ENCODE measurements around the gene ACAA1. TPM values are rescaled to one million over a fixed set of nuclear protein-coding genes. Genes with fewer than 3 reads are reported as not detected.

Gene ACAA1
- total RNA-seq, 1 experiment from 2014 or later, result 23.4 TPM

DNA sequence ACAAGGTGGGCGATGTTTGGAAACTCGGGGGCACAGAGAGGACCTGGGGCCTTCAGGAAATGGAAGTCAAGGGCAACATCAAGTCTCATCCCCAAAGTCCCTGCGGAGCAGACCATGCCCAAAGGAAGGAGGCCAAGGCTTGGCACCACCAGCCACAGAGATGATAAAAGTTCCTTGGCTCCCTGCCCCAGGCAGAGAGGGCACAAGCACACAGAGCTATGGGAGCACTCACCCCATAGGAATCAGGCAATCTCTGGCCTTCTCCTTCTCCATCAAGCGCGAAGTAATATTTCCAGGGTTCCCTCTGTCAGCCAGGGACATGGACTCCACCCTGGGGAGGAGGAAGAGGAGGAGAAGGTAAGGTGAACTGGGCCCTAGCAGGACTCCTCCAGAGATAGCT, 7.9 kb downstream of the ACAA1 start:
- Histone ChIP-seq H3K9me2 (replicated peaks; ENCODE audit: insufficient read depth, low read length) (no peaks in the 10 kb centered on the region), H3K4me2 (ENCODE audit: low read depth, low read length, poor library complexity, severe bottlenecking) (no peak overlapping the region), H3K9me3 (ENCODE audit: low read length) (no peaks in the 10 kb centered on the region), H3K27me3 (ENCODE audit: low read length) (no peaks in the 10 kb centered on the region), H4K20me1 (ENCODE audit: insufficient read depth, low read depth, low read length) (0 out of 2 replicates have a peak, but pooled peaks cover 4% of the 10 kb centered on the region), H3K4me3 (ENCODE audit: low read length) (no peak overlapping the region), H3K36me3 (ENCODE audit: insufficient read depth, low read length) (peaks cover 54% of the 10 kb centered on the region), H3K4me1 (ENCODE audit: low read length) (no peaks in the 10 kb centered on the region), H2AFZ (ENCODE audit: low read length) (no peak overlapping the region), H3K9ac (ENCODE audit: low read length) (no peak overlapping the region), H3K27ac (ENCODE audit: low read length) (no peak overlapping the region), H3K79me2 (ENCODE audit: low read length) (peaks cover 3% of the 10 kb centered on the region; the same call in 1 of the 2 replicates)
- DNase-seq, result no peak

DNA sequence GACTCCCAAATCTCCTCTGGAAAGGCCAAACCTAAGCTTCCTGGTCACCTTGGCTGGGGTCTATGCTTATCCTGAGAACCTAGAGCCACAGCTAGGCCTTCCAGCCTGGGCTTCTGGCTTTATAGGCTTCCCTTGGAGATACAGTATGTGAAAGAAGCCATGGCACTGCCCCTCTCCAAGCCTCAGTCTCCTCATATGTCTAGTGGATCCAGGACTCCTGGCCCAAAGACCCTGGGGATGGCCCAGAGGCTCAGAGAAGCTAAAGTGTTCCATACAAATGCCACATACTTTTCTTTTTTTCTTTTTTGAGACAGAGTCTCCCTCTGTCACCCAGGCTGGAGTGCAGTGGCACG, 8.6 kb downstream of the ACAA1 start:
- DNase-seq, result no peak
- Histone ChIP-seq H4K20me1 (ENCODE audit: insufficient read depth, low read depth, low read length) (0 out of 2 replicates have a peak, but pooled peaks cover 4% of the 10 kb centered on the region), H3K27ac (ENCODE audit: low read length) (no peak overlapping the region), H3K9me3 (ENCODE audit: low read length) (no peaks in the 10 kb centered on the region), H3K9ac (ENCODE audit: low read length) (no peak overlapping the region), H3K4me2 (ENCODE audit: low read depth, low read length, poor library complexity, severe bottlenecking) (no peak overlapping the region), H3K9me2 (replicated peaks; ENCODE audit: insufficient read depth, low read length) (no peaks in the 10 kb centered on the region), H3K4me3 (ENCODE audit: low read length) (no peak overlapping the region), H3K36me3 (ENCODE audit: insufficient read depth, low read length) (peaks cover 49% of the 10 kb centered on the region), H3K27me3 (ENCODE audit: low read length) (no peaks in the 10 kb centered on the region), H2AFZ (ENCODE audit: low read length) (no peak overlapping the region), H3K4me1 (ENCODE audit: low read length) (no peaks in the 10 kb centered on the region), H3K79me2 (ENCODE audit: low read length) (no peaks in the 10 kb centered on the region)

DNA sequence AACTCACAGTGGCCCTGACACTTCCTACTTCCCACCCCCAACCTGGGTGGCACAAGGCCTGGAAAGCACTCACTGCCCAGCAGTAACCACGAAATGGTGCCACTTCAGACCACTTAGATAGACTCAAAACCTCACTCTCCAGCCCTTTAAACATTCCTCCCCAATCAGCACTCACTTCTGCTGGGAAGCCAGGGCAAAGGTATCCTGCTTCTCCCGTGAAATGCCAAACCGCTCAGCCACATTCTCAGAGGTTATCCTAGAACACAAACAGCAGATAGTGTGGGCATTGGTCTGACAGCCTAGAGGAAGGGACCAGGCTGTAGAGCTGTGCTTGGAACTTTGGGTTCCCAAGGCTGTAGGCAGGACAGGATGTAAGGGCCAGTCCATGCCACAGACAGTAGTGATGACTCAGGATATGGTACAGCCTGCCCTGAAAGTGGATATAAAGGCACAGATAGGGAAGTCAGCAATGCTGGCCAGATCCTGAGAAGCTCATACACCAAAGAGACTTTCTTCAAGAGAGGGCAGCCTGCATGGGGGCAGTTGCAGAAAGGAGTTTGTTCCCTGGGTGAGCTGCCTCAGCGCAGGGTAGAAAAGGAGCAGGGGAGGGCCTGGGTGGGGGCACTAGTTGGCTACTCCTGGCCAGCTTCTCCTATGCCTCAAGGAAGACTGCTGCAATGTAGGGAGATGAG, 9.2 kb downstream of the ACAA1 start:
- Histone ChIP-seq H3K27ac (ENCODE audit: low read length) (no peak overlapping the region), H3K9me2 (replicated peaks; ENCODE audit: insufficient read depth, low read length) (no peaks in the 10 kb centered on the region), H3K27me3 (ENCODE audit: low read length) (no peaks in the 10 kb centered on the region), H3K36me3 (ENCODE audit: insufficient read depth, low read length) (peaks cover 52% of the 10 kb centered on the region), H3K79me2 (ENCODE audit: low read length) (no peaks in the 10 kb centered on the region), H3K9ac (ENCODE audit: low read length) (no peak overlapping the region), H3K4me3 (ENCODE audit: low read length) (no peak overlapping the region), H3K9me3 (ENCODE audit: low read length) (no peaks in the 10 kb centered on the region), H3K4me1 (ENCODE audit: low read length) (no peaks in the 10 kb centered on the region), H4K20me1 (ENCODE audit: insufficient read depth, low read depth, low read length) (0 out of 2 replicates have a peak, but pooled peaks cover 4% of the 10 kb centered on the region), H2AFZ (ENCODE audit: low read length) (no peak overlapping the region), H3K4me2 (ENCODE audit: low read depth, low read length, poor library complexity, severe bottlenecking) (no peak overlapping the region)
- no peak for DNase-seq

DNA sequence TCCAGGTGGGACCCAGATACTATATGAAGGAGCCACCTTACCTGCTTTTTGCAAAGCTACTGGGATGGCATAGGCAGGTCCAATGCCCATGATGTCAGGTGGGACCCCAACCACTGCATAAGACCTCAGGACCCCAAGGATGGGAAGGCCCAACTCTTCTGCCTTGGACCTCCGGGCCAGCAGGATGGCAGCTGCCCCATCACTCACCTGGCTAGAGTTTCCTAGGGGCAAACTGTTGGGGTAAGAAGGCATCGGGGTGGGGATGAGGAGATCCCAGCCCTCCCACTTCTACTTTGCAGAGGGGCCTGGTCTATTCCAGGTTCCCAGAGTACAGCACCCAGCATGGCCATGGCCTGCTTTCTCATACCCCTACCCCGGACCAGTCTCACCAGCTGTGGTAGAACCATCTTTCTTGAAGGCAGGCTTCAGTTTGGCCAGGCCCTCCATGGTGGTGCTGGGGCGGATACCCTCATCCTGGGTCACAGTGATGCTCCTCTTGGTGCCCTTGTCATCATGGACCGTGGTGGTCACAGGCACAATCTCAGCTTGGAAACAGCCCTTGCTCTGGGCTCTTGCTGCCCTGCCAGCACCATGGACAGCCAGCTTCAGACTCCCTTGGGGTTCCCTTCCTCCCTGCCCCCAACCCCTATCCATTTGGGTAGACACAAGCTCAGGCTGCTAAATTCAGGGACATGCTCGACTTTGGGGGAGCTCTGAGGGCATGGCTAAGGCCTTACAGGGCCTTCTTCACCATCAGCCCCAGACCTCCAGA, 10.6 kb downstream of the ACAA1 start:
- no peak overlapping the region for H2AFZ ChIP-seq (ENCODE audit: low read length)
- no peaks in the 10 kb centered on the region for H3K4me1 ChIP-seq (ENCODE audit: low read length)
- H3K9me3 ChIP-seq (ENCODE audit: low read length), result no peaks in the 10 kb centered on the region
- no peak overlapping the region for H3K27ac ChIP-seq (ENCODE audit: low read length)
- H3K4me2 ChIP-seq (ENCODE audit: low read depth, low read length, poor library complexity, severe bottlenecking), result no peak overlapping the region
- H3K4me3 ChIP-seq (ENCODE audit: low read length), result no peak overlapping the region
- H3K9ac ChIP-seq (ENCODE audit: low read length), result no peak overlapping the region
- no peaks in the 10 kb centered on the region for H3K9me2 ChIP-seq (replicated peaks; ENCODE audit: insufficient read depth, low read length)
- no peaks in the 10 kb centered on the region for H3K27me3 ChIP-seq (ENCODE audit: low read length)
- H3K36me3 ChIP-seq (ENCODE audit: insufficient read depth, low read length), result peaks cover 45% of the 10 kb centered on the region
- DNase-seq, result no peak
- 0 out of 2 replicates have a peak, but pooled peaks cover 4% of the 10 kb centered on the region for H4K20me1 ChIP-seq (ENCODE audit: insufficient read depth, low read depth, low read length)
- H3K79me2 ChIP-seq (ENCODE audit: low read length), result no peaks in the 10 kb centered on the region

DNA sequence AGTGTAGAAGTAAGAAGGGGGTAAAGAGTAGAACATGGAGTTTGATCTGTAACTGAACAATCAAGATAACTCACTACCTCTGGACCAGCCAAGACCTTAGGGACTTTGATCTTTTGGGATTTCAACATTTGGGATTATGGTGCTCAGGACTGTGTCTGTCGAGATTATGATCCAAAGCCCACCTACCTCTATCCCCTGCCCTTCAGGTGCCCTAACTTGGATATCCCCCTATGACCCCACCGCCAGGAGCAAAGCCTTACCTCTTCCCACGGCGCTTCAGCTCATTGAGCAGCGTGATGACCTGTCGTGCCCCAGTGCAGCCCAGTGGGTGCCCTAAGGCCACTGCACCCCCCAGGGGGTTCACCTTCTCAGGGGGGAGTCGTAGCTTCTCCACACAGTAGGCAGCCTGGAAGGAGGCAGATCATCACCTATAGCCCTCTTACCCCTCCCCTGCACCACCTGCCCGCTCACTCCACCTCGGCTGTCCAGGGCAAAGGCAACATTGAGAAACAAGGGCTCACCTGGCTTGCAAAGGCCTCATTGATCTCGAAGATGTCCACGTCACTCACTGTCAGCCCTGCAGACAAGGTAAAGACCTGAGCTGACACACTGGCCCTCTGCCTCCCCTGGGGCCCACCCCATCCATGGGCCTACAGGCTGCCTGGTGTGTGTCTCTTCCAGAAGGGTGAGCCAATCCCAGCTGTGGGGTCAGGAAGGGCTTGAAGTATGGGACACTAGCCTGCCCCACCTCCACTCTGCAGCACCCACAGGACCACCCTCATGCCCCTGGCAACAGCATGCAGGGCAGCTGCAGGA, 11.4 kb downstream of the ACAA1 start:
- H3K27me3 ChIP-seq (ENCODE audit: low read length), result no peaks in the 10 kb centered on the region
- no peaks in the 10 kb centered on the region for H3K79me2 ChIP-seq (ENCODE audit: low read length)
- no peaks in the 10 kb centered on the region for H3K9me2 ChIP-seq (replicated peaks; ENCODE audit: insufficient read depth, low read length)
- H3K4me3 ChIP-seq (ENCODE audit: low read length), result no peak overlapping the region
- no peak overlapping the region for H2AFZ ChIP-seq (ENCODE audit: low read length)
- peaks cover 37% of the 10 kb centered on the region for H3K36me3 ChIP-seq (ENCODE audit: insufficient read depth, low read length)
- no peak overlapping the region for H3K4me2 ChIP-seq (ENCODE audit: low read depth, low read length, poor library complexity, severe bottlenecking)
- H3K4me1 ChIP-seq (ENCODE audit: low read length), result no peaks in the 10 kb centered on the region
- no peak for DNase-seq
- no peak overlapping the region for H3K27ac ChIP-seq (ENCODE audit: low read length)
- 0 out of 2 replicates have a peak, but pooled peaks cover 4% of the 10 kb centered on the region for H4K20me1 ChIP-seq (ENCODE audit: insufficient read depth, low read depth, low read length)
- H3K9me3 ChIP-seq (ENCODE audit: low read length), result no peaks in the 10 kb centered on the region
- H3K9ac ChIP-seq (ENCODE audit: low read length), result no peak overlapping the region

DNA sequence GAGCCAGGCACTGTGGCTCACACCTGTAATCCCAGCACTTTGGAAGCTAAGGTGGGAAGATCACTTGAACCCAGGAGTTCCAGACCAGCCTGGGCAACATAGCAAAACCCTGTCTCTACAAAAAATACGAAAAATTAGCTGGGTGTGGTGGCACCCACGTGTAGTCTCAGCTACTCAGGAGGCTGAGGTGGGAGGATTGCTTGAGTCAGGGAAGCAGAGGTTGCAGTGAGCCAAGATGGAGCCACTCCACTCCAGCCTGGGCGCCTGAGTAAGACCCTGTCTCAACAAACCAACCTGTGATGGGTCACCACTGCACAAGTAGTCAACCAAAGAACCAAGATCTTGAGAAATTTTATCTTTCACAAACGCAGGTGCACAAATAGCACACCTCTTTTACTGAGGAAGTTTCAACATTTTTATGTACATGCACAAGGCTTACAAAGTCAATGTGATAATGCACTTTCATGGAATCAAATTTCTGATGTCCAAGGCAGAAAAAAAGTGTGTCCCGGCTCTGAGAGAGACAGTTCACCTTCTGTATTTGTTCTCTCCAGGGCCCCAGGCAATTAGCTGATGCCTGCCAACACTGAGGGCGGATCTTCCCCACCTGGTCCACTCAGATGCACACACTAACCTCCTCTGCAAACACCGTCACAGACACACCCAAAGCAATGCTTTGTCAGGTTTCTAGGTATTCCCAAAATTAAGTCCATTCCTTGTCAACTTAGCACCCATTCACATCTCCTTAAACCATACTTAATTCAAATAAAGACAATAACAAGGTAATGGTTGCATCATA, 12.4 kb downstream of the ACAA1 start:
- Histone ChIP-seq H3K36me3 (ENCODE audit: insufficient read depth, low read length) (peaks cover 35% of the 10 kb centered on the region), H4K20me1 (ENCODE audit: insufficient read depth, low read depth, low read length) (0 out of 2 replicates have a peak, but pooled peaks cover 4% of the 10 kb centered on the region), H3K4me3 (ENCODE audit: low read length) (no peak overlapping the region), H3K4me1 (ENCODE audit: low read length) (no peaks in the 10 kb centered on the region), H3K27me3 (ENCODE audit: low read length) (no peaks in the 10 kb centered on the region), H2AFZ (ENCODE audit: low read length) (no peak overlapping the region), H3K27ac (ENCODE audit: low read length) (no peak overlapping the region), H3K9me2 (replicated peaks; ENCODE audit: insufficient read depth, low read length) (no peaks in the 10 kb centered on the region), H3K9ac (ENCODE audit: low read length) (no peak overlapping the region), H3K79me2 (ENCODE audit: low read length) (no peaks in the 10 kb centered on the region), H3K4me2 (ENCODE audit: low read depth, low read length, poor library complexity, severe bottlenecking) (no peak overlapping the region), H3K9me3 (ENCODE audit: low read length) (no peaks in the 10 kb centered on the region)
- no peak for DNase-seq

DNA sequence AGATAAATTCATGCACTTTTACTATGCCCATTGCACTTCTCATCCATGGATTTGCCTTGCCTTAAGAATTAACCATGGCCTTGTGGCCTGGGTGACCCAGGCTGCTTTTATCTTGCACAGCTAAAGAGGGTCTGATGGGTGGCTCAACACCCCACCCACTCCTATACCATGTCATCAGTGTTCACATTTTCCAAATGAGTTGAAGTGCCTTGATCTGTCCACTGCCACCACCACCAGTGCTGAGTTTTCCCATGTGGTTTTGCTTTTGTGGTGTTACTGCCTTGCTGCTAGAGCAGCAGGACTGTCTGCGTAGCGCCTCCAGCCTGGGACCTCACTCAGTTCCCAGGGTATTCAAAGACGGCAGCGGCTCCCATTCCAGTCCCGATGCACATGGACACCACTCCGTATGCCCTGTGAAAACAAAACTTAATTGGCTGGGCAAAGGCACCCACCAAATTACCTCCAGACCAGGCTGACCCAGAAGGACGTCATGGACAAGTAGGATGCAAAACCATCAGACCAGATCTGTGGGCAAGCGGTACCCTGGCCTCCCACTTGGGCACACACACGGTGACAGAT, 14.1 kb downstream of the ACAA1 start:
- no peak for DNase-seq
- H4K20me1 ChIP-seq (ENCODE audit: insufficient read depth, low read depth, low read length), result 0 out of 2 replicates have a peak, but pooled peaks cover 4% of the 10 kb centered on the region
- no peaks in the 10 kb centered on the region for H3K27me3 ChIP-seq (ENCODE audit: low read length)
- H3K4me2 ChIP-seq (ENCODE audit: low read depth, low read length, poor library complexity, severe bottlenecking), result no peak overlapping the region
- H3K4me3 ChIP-seq (ENCODE audit: low read length), result no peak overlapping the region
- no peaks in the 10 kb centered on the region for H3K9me3 ChIP-seq (ENCODE audit: low read length)
- no peak overlapping the region for H2AFZ ChIP-seq (ENCODE audit: low read length)
- no peaks in the 10 kb centered on the region for H3K79me2 ChIP-seq (ENCODE audit: low read length)
- no peaks in the 10 kb centered on the region for H3K9me2 ChIP-seq (replicated peaks; ENCODE audit: insufficient read depth, low read length)
- no peak overlapping the region for H3K27ac ChIP-seq (ENCODE audit: low read length)
- no peak overlapping the region for H3K9ac ChIP-seq (ENCODE audit: low read length)
- H3K4me1 ChIP-seq (ENCODE audit: low read length), result no peaks in the 10 kb centered on the region
- H3K36me3 ChIP-seq (ENCODE audit: insufficient read depth, low read length), result peaks cover 30% of the 10 kb centered on the region
